ENCODE measurements around the gene VRK3. TPM values are rescaled to one million over a fixed set of nuclear protein-coding genes. Genes with fewer than 3 reads are reported as not detected.
A peak's percentile ranks its signal among the peaks of the same experiment; 100 is the strongest.
"Not testable (repeated sequence)": the region's sequence is repeated elsewhere in the genome, so short reads cannot be mapped to it uniquely, and the experiment has no call there.

Gene VRK3
- total and polyA plus RNA-seq, 9 donors = 26.1 to 52.5 (median 34.0) TPM

DNA sequence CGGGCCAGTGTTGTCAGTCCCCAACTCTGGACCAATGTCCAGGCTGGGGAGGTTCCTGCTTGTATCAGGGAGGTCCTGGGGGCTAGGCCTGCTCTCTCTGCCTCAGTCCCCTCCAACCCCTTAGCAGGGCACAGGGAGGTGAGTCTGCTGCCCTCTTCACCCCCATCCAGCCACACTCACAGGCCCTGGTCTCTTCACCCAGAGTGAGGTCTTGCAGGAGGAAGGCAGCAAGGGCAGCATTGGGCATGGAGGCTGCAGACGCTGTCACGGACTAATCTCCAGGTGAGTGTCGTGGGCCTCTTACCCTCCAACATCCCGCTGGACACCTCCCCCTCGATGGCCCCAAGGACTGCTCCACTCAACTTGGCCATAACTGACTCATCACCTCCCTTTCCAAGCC lies 52.3 kb downstream of the VRK3 start:
- Histone ChIP-seq H3K9me3 (no peaks in the 10 kb centered on the region), H3K36me3 (no peaks in the 10 kb centered on the region), H3K4me3 (no peak overlapping the region), H3K27ac (peak overlapping the region in 1 of 2 donors; percentile 68), H3K4me1 (ENCODE audit: insufficient read depth) (peaks cover 26% of the 10 kb centered on the region), H3K27me3 (no peaks in the 10 kb centered on the region)
- intact Hi-C loops (cut with DNase I) = no loop called here
- 85 to 86% (median 86%) methylated on average over 6 of the region's 6 CpGs for WGBS, 3 donors
- TF ChIP-seq EP300 (IDR thresholded peaks at IDR 0.05) = no peak
- TF ChIP-seq, protein P1, sequence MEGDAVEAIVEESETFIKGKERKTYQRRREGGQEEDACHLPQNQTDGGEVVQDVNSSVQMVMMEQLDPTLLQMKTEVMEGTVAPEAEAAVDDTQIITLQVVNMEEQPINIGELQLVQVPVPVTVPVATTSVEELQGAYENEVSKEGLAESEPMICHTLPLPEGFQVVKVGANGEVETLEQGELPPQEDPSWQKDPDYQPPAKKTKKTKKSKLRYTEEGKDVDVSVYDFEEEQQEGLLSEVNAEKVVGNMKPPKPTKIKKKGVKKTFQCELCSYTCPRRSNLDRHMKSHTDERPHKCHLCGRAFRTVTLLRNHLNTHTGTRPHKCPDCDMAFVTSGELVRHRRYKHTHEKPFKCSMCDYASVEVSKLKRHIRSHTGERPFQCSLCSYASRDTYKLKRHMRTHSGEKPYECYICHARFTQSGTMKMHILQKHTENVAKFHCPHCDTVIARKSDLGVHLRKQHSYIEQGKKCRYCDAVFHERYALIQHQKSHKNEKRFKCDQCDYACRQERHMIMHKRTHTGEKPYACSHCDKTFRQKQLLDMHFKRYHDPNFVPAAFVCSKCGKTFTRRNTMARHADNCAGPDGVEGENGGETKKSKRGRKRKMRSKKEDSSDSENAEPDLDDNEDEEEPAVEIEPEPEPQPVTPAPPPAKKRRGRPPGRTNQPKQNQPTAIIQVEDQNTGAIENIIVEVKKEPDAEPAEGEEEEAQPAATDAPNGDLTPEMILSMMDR (IDR thresholded peaks at IDR 0.05) = no peak
- no peak for TF ChIP-seq POLR2A (IDR thresholded peaks at IDR 0.05)
- DNase-seq = no peak

DNA sequence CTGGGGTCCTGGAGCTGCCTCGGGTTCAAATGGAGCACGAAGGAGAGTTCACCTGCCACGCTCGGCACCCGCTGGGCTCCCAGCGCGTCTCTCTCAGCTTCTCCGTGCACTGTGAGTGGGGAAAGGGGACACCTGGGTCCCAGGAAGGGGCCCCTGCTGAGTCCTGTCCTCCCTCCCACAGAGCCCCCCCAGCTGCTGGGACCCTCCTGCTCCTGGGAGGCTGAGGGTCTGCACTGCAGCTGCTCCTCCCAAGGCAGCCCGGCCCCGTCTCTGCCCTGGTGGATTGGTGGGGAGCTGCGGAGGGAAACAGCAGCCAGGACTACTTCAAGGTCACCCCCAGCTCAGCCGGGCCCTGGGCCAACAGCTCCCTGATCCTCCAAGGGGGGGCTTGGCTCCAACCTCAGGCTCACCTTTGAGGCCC lies 53.2 kb downstream of the VRK3 start:
- WGBS, 3 donors = 32 to 39% (median 33%) methylated on average over 12 of the region's 12 CpGs
- Histone ChIP-seq H3K9me3 (no peaks in the 10 kb centered on the region), H3K4me1 (ENCODE audit: insufficient read depth) (peaks cover 18% of the 10 kb centered on the region), H3K27ac (peak overlapping the region in 1 of 2 donors; percentile 68), H3K27me3 (no peaks in the 10 kb centered on the region), H3K36me3 (no peaks in the 10 kb centered on the region), H3K4me3 (no peak overlapping the region)
- intact Hi-C loops (cut with DNase I) = no loop called here
- peak; percentile 87 to 92 (median 89) for DNase-seq
- TF ChIP-seq EP300 (IDR thresholded peaks at IDR 0.05) (no peak), POLR2A (IDR thresholded peaks at IDR 0.05) (no peak)
- TF ChIP-seq, protein P1 (IDR thresholded peaks at IDR 0.05) = peak in 1 of 3 donors; percentile 33

DNA sequence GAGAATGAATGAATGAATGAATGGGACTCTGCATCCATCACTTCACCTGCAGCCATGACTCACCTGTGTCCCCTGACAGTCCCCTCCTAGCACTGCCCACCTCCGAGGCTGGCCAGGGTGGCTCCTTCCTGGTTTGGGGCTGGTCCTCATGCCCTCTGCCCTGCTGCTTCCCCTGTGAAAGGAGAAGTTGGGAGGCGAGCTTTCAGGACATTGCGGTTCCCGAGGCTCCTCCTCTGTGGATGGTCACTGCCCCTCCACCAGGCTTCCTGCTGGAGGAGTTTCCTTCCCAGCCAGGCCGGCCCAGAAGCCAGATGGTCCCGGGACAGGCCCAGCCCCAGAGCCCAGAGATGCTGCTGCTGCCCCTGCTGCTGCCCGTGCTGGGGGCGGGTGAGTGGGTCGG lies 55.8 kb downstream of the VRK3 start:
- peaks cover 18% of the 10 kb centered on the region for H3K4me1 ChIP-seq (ENCODE audit: insufficient read depth)
- H3K4me3 ChIP-seq; intact Hi-C loops (cut with DNase I); H3K27me3 ChIP-seq; H3K27ac ChIP-seq; H3K9me3 ChIP-seq; H3K36me3 ChIP-seq: not testable (repeated sequence)
- 0 to 11% (median 2%) methylated on average over 4 of the region's 9 CpGs for WGBS, 3 donors
- peak in 1 of 5 donors; percentile 45 for DNase-seq

DNA sequence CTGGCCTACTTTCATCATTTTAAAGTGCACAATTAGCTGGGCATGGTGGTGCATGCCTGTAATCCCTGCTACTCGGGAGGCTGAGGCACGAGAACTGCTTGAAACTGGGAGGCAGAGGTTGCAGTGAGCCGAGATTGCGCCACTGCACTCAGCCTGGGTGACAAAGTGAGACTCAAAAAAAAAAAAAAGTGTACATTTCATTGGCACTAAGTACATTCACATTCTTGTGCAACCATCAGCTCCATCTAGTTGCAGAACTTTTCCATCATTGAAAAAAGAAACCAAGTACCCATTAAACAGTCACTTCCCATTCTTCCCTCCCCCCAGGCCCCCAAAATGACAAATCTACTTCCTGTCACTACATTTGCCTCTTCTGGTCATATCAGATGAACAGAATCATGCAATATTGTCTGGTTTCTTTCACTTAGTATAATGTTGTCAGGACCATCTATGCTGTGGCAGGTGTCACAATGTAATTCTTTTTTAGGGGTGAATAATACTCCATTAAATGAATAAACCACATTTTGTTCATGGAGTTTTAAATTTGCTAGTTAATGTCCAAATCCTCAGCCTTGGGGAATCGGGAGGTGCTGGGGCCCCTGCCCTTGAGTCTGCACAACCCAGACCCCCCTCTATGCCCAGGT lies 56.8 kb downstream of the VRK3 start:
- WGBS, 3 donors = 73 to 94% (median 84%) methylated on average over 5 of the region's 5 CpGs
- no peaks in the 10 kb centered on the region for H3K27me3 ChIP-seq
- no peak overlapping the region for H3K4me3 ChIP-seq
- no peak for TF ChIP-seq POLR2A (IDR thresholded peaks at IDR 0.05)
- no peak for TF ChIP-seq EP300 (IDR thresholded peaks at IDR 0.05)
- TF ChIP-seq, protein P1 (IDR thresholded peaks at IDR 0.05) = no peak
- intact Hi-C loops (cut with DNase I) = no loop called here
- peaks cover 18% of the 10 kb centered on the region for H3K4me1 ChIP-seq (ENCODE audit: insufficient read depth)
- DNase-seq = no peak
- no peaks in the 10 kb centered on the region for H3K36me3 ChIP-seq
- no peaks in the 10 kb centered on the region for H3K9me3 ChIP-seq
- H3K27ac ChIP-seq = no peak overlapping the region

DNA sequence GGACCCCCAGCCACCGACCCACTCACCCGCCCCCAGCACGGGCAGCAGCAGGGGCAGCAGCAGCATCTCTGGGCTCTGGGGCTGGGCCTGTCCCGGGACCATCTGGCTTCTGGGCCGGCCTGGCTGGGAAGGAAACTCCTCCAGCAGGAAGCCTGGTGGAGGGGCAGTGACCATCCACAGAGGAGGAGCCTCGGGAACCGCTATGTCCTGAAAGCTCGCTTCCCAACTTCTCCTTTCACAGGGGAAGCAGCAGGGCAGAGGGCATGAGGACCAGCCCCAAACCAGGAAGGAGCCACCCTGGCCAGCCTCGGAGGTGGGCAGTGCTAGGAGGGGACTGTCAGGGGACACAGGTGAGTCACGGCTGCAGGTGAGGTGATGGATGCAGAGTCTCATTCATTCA lies 64.2 kb downstream of the VRK3 start, which contains the start of gene SIGLEC11:
Gene SIGLEC11, minus strand, starts transcription at position 193 of the 400 bp plus-strand sequence. Its CDS starts 91 bp downstream, at position 102.
- H3K27me3 ChIP-seq; H3K36me3 ChIP-seq; intact Hi-C loops (cut with DNase I); H3K9me3 ChIP-seq; H3K4me1 ChIP-seq (ENCODE audit: insufficient read depth): not testable (repeated sequence)
- 7 to 14% (median 8%) methylated on average over 5 of the region's 10 CpGs for WGBS, 3 donors
- peak in 2 of 5 donors; percentile 42 to 45 for DNase-seq
- Histone ChIP-seq H3K27ac (peak within 1 kb of the TSS in 1 of 2 donors; percentile 38), H3K4me3 (peak within 1 kb of the TSS; percentile 26)

DNA sequence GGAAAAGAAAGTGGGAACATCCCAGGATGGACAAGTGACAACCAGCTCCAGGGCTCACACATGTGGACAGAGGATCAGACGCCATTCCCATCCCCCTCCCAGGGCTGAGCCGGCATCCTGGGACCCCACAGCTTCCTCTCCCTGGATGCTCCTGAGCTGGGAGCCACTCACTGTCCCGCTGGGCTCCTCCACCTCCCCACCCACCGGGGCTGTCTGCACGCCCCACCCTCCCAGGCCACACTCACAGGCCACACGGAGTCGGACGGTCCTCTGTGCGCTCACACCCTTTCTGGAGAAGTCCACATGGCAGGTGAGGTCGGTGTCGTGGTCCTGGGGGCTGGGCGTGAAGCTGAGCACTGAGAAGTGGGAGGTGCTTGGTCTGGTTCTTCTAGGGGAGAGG lies 65.3 kb downstream of the VRK3 start:
- H3K27ac ChIP-seq; intact Hi-C loops (cut with DNase I); H3K27me3 ChIP-seq; H3K4me3 ChIP-seq; DNase-seq; H3K9me3 ChIP-seq; H3K36me3 ChIP-seq; H3K4me1 ChIP-seq (ENCODE audit: insufficient read depth): not testable (repeated sequence)
- 6% methylated on average over 2 of the region's 12 CpGs; no CpG with 5 or more reads in 2 of the 3 donors for WGBS, 3 donors

DNA sequence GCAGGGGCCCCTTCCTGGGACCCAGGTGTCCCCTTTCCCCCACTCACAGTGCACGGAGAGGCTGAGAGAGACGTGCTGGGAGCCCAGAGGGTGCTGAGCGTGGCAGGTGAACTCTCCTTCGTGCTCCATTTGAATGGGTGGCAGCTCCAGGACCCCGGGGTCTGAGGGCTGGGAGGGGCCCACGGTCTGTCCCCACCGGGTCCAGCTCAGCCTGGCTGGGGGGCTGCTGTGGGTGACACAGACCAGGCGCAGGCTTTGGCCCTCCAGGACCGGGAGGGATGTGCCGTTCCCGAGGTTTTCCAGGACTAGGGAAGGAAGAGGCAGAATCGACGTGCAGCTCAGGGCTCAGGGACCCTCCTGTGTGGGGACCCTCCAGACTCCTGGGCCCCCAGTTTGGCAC lies 66.6 kb downstream of the VRK3 start:
- DNase-seq; H3K4me1 ChIP-seq (ENCODE audit: insufficient read depth); intact Hi-C loops (cut with DNase I); H3K27me3 ChIP-seq; H3K9me3 ChIP-seq; H3K36me3 ChIP-seq: not testable (repeated sequence)
- H3K4me3 ChIP-seq = peak overlapping the region; percentile 8
- peak overlapping the region; percentile 22 to 86 for H3K27ac ChIP-seq
- WGBS, 3 donors = 25 to 29% (median 27%) methylated on average over 13 of the region's 13 CpGs

DNA sequence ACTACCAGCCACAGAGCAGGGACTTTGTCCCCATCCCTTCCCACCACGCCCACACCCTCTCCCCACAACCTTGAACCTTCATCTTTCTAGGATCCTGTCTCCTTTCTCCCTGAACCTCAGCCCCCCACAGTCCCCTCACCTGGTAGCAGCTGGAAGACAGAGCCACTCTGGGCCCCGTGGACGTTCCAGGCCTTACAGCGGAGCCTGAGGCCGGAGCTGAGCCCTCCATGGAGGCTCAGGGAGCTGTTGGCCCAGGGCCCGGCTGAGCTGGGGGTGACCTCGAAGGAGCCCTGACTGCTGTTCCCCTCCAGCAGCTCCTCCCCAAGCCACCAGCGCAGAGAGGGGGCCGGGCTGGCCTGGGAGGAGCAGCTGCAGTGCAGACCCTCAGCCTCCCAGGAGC lies 67.0 kb downstream of the VRK3 start:
- DNase-seq = peak in 3 of 5 donors; percentile 47 to 60 (median 57)
- H3K36me3 ChIP-seq; intact Hi-C loops (cut with DNase I); H3K9me3 ChIP-seq; H3K27me3 ChIP-seq: not testable (repeated sequence)
- H3K4me1 ChIP-seq (ENCODE audit: insufficient read depth) = peaks cover 12% of the 10 kb centered on the region
- WGBS, 3 donors = 7 to 26% (median 12%) methylated on average over 7 to 9 of the region's 9 CpGs
- H3K4me3 ChIP-seq = peak overlapping the region; percentile 8
- peak overlapping the region; percentile 22 to 86 for H3K27ac ChIP-seq

Data from ovary (tissue), 9 donors.